NB4 (cell line): Measurements from ENCODE around the gene CNST.

Source experiments
- CTCF ChIP-seq: IDR thresholded peaks from one replicate; pipeline ENCODE4 v1.5.1; 2012; ENCODE audit warnings: low read depth, low read length
- MAX ChIP-seq: IDR thresholded peaks from 2 replicates; pipeline ENCODE4 v1.6.1; 2011; ENCODE audit warnings: low read depth, low read length
- POLR2A ChIP-seq: IDR thresholded peaks from 2 replicates; pipeline ENCODE4 v1.6.1; 2011; ENCODE audit warnings: mild to moderate bottlenecking; ENCODE audit not compliant: insufficient read length; ENCODE audit errors: extremely low read depth

GRCh38 chr1:246566813-246567645 lies 773 bp downstream of the CNST start:
- TF ChIP-seq MAX = no peak
- no peak for TF ChIP-seq CTCF
- no peak for TF ChIP-seq POLR2A
